NCI-H446 treated with DMSO at 0.1 percent for 48 hours (cell line): ENCODE measurements around the gene ADPRHL1.

ENCODE experiments used
- DNase-seq: peaks from one replicate; lab custom pipeline; 2025; lab: John Stamatoyannopoulos, UW

ADPRHL1 gene

GRCh38 chr13:113417008-113417751 lies 36.1 kb downstream of the ADPRHL1 start:
- DNase-seq, result no peak

- no peak for DNase-seq
These were observed 37.5 kb downstream of the ADPRHL1 start for GRCh38 chr13:113415825-113416224.

- no peak for DNase-seq
These were observed 38.3 kb downstream of the ADPRHL1 start for GRCh38 chr13:113415032-113415431.

GRCh38 chr13:113414335-113414734 lies 39.0 kb downstream of the ADPRHL1 start:
- no peak for DNase-seq

GRCh38 chr13:113413898-113414282 lies 39.4 kb downstream of the ADPRHL1 start:
- DNase-seq, result no peak

DNA sequence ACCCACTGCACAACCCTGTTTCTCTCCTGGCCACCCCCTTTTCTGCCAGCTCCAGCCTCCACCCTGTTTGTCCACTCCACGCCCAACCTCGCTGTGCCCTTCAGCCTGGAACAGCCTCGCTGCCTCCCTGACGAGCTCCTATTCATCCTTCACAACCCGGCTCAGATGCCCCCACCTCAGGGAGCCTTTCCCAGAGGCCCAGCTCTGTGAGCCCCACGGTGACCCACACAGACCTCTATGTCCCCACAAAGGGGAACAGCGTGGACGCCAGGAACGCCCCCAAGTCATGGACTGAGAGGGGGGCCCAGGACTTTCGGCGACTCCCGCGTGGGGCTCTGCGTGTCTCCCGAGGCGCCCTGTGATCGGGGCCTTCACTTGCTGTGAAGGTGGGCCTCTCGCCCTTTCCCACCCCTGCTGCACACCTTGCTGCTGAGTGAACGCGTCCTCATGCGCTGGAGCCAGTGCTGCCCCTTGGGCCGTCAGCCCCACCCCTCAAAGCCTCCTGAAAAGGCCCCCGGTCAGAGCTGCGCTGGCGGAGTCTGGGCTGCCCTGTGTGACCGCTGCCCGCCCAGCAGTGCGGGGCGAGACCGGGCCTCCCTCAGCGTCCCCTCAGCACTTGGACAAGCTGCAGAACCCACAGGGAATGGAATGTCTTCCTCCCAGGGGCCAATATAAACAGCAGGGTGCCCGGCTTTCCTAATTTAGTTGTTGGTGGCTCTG lies 40.0 kb downstream of the ADPRHL1 start:
- no peak for DNase-seq

DNA sequence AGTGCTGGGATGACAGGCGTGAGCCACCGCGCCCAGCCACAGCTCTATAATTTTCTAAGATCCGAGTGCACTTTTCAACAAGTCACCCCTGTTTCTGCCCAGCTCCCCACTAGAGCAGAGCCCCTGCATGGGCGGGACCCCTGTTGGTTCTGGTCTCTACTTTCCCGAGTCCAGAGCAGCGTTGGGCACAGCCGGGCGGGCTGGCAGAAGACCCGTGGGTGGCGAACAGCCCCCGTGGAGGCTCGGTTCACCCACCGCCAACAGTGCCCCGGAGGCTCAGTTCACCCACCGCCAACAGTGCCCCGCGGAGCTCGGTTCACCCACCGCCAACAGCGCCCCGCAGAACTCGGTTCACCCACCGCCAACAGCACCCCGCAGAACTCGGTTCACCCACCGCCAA lies 40.8 kb downstream of the ADPRHL1 start:
- no peak for DNase-seq

DNA sequence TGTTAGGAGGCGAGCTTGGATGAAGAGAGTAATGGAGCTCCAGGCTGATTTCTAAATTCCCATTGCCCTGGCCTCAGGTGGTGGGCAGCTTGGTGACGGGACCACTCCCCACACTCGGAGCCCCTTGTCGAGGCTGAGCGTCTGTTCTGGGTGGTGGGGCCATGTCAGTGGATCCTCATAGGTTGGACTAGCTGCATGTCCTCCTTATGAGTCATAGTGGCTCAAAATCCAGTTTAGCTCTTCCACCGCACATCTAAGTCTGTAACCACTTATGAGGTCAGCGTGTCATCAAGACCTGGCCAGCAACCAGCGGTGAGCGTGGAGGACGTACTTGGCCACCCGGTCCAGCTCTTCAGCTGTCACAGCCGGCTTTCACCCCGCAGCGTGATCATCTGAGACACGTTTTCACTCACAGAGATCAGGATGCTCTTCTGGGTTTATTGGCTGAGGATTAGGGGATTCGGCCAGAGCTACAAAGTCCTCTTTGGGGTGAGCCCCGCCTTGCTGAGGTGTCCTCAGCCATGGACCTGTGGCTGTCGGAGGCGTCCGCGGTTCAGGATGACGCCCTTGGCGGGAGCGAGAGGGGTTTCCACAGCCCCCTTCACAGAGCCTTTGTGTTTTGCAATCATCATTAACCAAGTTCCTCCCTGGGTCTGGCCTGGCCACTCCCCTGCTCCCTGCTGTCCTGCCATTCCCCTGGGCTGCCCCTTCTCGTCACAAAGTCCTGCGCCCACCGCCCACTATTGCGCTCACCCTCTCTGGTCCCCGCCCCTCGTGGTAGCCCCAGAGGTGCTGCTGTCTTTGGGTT lies 41.9 kb downstream of the ADPRHL1 start:
- no peak for DNase-seq

DNA sequence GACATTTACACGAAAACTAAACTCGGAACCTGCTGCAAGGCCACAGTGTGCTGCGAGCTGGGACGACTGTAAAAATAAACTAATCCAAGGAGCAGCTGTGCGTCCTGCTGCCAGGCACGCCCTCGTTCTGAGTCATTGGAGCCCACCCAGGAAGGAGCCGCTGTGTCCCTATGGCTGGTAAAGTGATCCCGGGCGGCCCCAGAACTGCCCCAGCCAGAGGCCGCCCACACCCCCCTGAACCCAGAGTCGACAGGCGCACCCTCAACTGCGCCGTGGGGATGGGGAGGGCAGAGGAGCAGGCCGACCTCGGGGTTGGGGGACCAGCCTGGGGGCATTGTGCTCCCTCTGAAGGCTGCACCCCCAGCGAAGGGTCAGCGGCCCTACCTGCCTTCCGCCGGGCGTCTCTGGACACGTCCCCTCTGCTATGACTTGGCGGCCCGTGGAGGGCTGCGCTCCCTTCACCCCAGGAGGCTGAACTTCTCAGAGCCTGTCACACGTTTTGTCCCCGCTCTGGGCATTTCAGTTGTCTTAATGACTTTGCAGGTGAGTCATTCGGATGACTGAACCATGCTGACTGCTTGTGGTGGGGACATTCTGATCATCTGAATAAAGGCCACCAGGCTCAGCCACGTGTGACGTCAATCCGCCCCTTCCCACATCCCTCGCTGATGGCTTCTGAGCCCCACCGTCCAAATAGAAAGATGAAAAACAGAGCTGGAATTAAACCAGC lies 42.7 kb downstream of the ADPRHL1 start:
- DNase-seq, result no peak

DNA sequence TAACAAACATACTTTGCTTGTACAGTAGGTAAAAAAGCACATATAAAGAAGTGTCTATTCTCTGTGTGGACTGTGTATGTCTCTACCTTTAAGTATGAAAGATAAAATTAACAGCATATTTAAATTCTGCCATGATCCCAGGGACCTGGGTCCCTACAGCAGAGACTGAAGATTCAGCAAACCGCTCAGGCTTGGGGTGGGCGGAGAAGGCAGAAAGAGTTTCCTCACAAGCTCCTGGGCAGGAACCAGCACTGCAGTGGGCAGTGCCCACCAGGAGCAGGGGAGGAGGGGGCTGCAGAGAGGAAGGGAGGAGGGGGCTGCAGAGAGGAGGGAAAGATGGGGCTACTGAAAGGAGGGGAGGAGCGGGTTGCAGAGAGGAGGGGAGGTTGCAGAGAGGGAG lies 44.7 kb downstream of the ADPRHL1 start:
- DNase-seq, result no peak

GRCh38 chr13:113407531-113408393 lies 45.5 kb downstream of the ADPRHL1 start:
- no peak for DNase-seq

- DNase-seq, result no peak
These were observed 46.2 kb downstream of the ADPRHL1 start for GRCh38 chr13:113407103-113407530.

- DNase-seq, result no peak
These were observed 46.8 kb downstream of the ADPRHL1 start for GRCh38 chr13:113406321-113407102.

GRCh38 chr13:113405481-113406300 lies 47.6 kb downstream of the ADPRHL1 start:
- no peak for DNase-seq

GRCh38 chr13:113404723-113405471 lies 48.4 kb downstream of the ADPRHL1 start:
- no peak for DNase-seq

DNA sequence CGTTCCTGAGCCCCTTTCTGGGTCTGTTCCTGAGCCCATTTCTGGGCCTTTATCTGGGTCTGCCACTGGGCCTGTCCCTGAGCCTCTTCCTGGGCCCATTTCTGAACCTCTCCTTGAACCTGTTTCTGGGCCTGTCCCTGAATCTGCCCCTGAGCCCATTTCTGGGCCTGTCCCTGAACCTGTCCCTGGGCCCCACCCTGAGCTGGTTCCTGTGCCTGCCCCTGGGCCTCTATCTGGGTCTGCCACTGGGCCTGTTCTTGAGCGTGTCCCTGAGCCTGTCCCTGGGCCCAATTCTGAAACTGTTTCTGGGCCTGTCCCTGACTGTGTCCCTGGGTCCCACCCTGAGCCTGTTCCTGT lies 48.9 kb downstream of the ADPRHL1 start:
- DNase-seq, result no peak

GRCh38 chr13:113403255-113404104 lies 49.8 kb downstream of the ADPRHL1 start:
- no peak for DNase-seq
